ENCODE results near the gene MCTP2.

The MCTP2 gene, protein sequence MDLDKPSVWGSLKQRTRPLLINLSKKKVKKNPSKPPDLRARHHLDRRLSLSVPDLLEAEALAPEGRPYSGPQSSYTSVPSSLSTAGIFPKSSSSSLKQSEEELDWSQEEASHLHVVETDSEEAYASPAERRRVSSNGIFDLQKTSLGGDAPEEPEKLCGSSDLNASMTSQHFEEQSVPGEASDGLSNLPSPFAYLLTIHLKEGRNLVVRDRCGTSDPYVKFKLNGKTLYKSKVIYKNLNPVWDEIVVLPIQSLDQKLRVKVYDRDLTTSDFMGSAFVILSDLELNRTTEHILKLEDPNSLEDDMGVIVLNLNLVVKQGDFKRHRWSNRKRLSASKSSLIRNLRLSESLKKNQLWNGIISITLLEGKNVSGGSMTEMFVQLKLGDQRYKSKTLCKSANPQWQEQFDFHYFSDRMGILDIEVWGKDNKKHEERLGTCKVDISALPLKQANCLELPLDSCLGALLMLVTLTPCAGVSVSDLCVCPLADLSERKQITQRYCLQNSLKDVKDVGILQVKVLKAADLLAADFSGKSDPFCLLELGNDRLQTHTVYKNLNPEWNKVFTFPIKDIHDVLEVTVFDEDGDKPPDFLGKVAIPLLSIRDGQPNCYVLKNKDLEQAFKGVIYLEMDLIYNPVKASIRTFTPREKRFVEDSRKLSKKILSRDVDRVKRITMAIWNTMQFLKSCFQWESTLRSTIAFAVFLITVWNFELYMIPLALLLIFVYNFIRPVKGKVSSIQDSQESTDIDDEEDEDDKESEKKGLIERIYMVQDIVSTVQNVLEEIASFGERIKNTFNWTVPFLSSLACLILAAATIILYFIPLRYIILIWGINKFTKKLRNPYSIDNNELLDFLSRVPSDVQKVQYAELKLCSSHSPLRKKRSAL

DNA sequence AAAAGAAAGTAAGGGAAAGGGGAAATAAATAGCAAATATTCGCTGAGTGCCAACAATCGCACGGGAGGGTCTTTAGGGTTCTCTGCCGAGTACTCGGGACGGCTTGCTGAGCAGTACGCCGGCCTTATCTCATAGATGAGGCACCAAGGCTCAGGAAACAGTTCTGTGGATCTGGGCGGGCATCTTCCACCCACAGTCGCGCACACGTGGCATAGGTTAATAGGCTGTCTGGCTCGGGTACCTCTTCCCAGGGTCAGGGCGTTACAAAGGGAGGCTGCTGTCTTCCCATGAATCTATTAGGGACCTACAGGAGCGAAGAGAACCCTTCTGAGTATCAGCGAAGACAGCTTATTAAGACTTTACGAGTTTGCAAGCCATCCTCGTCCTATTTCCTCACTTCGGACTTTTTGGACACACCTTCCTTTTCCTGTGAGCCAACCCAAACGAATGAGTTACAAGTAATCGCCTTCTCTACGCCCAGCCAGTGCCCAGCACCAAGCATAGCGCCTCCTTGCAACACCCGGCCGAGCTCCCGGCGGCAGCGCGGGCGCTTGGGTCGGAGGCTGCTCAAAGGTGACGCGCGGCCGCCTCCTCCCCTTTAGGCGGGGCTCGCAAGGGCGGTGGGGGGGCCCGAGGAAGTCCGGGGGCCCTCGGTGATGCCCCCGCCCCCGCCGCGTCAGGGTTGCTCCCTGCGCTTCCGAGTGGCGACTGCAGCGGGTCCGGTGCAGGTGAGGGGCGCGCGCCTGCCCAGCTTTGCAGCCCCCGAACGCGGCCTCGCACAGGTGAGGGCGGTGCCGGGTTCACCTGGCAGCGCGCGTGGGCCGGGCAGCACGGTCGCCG lies at the start of gene MCTP2:
TSS of gene MCTP2 (plus strand) at position 679 of the 840 bp plus-strand sequence. CDS start 66,705 bp downstream, outside the sequence.
- peak; percentile 60 to 63 for DNase-seq

DNA sequence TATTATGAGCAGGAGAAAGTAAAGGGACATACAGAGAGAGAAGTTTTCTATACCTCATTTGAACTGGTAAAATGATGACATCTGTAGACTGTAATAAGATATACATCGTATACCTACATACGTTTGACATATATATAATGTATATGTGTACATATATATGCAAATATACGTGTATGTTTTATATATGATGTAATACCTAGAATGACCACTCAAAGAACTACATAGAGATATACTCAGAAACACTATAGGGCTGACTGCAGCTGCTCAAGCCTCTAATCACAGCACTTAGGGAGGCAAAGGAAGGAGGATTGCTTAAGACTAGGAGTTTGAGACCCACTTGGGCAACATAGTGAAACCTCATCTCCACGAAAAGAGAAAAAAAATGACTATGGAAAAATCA lies 48.5 kb upstream of the MCTP2 start:
- DNase-seq, result no peak

DNA sequence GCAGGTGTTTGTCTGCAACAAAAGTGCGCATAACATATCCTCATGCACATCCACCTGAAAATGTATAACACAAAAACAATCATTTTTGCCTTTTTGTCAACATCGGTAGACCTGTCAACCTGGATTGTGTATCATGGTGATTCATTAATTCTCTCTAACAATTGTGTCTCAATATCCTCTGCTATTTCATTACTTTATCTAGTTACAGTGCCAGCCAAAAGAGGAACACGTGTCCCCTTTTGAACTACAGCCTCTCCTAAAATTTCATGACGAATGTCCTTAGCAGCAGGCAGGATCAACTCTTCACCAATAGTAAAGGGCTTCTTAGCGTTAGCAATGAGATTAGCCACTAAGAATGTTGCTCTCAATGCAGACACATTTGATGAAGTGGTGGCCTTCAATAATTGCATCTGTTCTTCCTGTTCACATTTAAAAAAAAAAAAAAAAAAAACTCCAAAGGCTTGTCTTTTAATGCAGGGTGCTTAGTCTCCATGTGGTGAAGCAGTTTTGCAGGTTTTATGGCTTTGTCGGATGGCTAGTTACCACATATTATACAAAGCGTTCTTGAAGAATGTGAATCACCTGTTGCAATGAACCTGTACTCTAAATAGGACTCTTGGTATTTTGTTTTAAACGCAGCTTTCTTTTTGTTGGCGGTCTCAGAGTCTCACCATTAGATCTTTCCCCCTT lies 45.7 kb upstream of the MCTP2 start:
- no peak for DNase-seq

DNA sequence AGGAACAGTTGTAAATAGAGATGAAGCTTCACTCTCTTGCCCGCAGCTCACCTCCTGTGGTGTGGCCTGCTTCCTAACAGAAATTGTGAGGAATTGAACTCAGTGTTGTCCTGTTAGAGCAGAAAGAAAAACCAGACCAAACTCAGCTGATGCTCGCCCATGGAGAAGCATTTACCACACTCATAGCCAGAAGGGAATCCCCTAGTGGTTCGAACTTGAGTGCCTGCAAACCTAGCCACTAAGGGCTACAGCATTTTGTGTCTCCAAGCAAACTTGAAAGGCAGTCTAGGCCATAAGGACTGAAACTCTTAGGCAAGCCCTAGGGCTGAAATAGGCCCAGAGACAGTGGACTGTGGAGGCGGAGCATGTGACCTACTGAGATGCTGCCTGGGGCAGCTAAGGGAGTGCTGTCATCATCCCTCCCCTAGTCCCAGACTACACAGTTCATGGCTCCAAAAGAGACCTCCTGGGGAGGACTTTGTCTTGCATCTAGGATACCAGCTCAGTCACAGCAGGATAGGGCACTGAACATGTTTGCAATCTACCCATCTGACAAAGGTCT lies 44.5 kb upstream of the MCTP2 start:
- no peak for DNase-seq

DNA sequence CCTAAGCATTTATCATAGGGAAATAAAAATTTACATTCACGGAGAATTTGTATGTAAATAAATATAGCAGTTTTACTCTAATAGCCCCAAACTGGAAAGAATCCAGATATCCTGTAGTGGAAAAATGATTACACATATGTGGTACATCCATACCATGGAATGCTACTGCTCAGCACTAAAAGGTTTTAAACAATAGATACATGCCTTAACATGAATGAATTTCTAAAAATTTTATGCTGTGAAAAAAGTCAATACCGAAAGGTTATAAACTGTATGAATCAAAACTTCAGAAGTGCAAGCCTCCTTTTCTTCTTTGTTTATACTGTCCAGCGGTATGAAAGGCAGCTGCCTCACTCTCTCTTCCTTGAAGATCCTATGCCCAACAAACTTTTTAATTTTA lies 37.5 kb upstream of the MCTP2 start:
- no peak for DNase-seq

DNA sequence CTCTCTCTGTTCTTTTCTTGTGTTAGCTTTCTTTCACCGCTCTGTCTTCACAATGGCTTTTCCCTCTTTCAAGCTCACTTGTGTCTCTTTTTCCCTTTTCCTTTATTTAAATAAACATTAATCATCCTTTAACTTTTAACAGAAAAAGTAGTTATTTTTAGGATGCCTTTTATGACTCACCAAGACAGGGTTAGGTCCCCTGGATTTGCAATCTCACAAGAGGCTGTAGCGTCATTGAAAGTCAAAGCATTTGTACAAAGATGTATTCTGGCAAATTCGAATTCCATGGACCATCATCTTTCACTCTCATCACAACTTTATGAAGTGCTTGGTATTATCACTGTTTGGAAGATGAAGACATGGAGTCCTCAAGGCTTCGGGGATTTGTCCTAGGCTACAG lies 34.8 kb upstream of the MCTP2 start:
- no peak for DNase-seq

DNA sequence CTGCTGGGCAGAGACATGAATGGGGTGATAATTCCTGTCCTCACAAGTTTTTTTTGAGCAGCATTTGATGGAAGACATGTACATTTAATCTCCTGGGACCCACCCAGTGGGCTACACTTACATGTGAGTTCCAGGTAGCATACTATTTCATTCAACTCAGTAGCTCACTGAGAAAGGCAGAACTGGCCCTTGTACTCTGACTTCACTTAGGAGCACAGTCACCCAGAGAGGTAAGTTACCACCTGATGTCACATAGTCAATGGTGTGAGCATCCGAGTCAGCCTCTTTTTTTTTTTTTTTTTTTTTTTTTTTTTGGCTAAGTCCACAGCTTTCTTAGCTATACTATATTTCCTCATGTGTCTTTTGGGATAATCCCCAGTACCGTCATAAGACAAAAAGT lies 32.7 kb upstream of the MCTP2 start:
- DNase-seq, result no peak

DNA sequence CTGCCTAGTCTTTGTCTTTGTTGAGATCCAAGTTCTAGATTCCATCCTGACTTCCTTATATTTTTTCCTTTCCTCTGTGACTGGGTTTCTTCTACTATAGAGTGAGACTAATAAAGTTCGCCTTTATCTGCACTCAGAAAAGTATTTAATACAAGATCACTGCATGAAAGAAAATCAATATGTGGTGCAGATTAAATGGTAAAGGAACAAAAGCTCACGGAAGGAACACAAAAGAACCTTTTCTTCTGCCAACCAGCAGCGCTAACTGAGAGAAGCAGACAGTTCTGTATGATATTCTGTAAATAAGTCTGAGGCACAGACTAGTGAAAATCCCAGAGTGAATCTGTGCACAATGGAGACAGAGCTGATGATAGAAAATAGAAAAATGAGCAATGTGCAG lies 31.6 kb upstream of the MCTP2 start:
- no peak for DNase-seq

DNA sequence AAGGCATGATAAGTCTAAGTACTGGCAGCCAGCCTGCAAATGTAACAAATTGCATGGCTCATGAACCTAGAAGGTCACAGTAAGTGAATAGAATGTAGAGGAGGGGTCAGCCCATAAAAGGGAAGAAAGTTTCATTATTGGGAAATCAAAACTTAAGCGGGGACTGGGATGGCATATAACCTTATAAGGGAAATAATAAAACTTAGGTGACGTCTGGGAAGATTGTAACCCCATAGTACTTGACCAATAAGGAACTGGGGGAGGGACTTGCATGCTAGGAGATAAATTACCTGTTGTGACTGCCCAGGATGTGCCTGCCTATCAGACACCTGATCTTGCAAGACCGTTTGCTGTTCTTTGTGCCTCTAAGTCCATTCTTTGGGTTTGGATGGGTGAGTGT lies 28.1 kb upstream of the MCTP2 start:
- DNase-seq, result no peak

DNA sequence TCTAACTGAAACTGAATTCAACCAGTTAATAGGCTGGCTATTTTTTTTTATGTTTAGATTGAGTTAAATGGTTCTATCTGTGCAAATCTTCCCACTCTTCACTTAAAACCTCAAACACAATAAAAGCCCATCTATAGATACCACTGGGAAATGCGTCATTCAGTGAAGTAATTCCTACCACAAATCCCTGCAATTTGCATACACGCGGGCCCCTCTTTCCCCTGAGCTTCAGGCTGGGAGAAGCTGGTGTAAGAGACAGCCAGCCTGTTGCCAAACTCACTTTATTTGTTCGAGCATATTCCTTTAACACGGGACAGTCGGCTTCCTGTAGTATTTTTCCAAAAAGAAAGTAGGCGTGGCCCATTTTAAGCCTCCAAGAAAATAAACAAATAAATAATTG lies 26.0 kb upstream of the MCTP2 start:
- peak; percentile 0 to 32 for DNase-seq

DNA sequence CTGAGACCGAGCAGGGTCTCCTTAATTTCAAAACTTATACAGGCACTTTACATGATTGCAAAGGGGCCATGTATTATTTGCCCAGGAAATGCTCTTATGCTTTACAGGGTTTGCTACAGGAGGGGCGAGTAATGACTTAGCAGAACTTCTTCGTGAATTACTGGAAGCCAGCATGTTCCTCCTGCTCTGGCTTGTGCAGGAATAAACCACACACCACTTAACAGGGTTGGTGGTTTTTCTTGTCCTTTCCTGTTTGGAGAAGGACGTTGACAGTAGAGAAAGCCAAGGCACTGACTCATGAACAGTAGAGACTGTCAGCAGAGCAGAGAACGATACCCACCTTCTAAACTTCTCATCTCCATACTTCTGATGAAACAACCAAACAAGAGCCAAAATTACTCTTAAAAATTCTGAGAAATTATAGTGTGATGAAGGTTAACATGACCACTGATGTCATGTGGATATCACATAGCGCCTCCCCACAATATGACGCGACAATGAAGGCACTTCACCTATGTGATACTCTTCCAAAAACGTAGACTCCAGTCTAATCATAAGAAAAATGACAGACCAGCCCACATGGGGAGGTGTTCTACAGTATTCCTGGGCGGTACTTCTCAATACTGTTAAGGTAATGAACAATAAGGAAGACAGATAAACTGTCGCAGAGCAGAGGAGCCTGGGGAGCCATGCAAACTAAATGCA lies 24.7 kb upstream of the MCTP2 start:
- DNase-seq, result no peak

DNA sequence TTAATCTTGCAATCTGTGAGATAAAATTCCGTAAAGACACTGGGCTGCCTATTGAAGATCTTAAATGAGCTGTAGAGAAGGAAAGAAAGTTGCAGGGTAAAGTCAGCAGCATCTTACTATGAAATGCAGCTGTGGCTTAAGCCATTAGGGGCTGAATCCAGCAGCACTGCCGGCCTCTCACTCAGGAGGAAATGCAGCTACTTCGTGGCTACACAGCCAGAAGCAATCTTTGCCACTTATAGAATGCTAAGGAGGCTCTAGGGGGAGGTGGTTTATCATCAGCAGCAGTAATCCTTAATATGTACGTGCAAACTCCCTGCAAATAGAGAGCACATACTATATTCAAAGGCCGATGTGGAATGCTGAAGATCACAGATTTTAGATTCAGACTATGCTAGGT lies 19.1 kb upstream of the MCTP2 start:
- no peak for DNase-seq

DNA sequence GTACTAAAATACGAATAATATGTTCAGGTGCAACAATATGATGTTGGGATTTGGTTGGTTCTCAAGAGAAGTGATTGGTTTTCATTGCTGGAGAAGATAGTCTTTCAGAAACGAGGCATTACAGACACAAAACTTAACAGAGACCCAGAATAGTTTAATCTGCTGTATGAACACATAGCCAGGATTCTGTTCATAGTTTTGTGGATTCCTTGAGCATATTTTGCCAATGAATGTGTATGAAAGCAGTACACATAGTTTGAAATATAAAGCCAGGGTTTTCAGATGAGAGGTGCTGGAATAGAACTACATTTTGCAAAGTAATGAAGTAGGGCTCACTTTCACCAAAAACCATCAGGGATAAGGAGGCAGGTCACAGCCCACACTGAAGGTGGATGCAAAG lies 5.7 kb upstream of the MCTP2 start:
- no peak for DNase-seq

DNA sequence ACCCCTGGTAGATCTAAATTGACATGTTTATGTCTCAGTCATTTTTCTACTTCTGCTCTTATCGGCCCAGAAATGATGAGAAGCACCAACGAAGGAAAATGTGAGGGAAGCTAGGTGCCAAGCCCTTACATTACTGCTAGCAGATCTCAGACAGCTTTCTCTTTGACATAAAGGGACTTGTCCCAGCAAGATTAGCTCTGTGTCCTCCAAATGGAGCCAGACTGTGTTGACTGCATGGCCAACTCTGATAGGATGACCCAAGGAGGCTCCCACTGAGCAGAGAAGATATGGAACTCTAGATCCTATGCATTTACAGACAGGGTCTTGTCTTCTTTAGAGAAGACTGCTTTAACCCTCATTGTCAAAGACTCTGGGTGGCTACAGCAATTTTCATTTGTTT lies 2.8 kb upstream of the MCTP2 start:
- no peak for DNase-seq

DNA sequence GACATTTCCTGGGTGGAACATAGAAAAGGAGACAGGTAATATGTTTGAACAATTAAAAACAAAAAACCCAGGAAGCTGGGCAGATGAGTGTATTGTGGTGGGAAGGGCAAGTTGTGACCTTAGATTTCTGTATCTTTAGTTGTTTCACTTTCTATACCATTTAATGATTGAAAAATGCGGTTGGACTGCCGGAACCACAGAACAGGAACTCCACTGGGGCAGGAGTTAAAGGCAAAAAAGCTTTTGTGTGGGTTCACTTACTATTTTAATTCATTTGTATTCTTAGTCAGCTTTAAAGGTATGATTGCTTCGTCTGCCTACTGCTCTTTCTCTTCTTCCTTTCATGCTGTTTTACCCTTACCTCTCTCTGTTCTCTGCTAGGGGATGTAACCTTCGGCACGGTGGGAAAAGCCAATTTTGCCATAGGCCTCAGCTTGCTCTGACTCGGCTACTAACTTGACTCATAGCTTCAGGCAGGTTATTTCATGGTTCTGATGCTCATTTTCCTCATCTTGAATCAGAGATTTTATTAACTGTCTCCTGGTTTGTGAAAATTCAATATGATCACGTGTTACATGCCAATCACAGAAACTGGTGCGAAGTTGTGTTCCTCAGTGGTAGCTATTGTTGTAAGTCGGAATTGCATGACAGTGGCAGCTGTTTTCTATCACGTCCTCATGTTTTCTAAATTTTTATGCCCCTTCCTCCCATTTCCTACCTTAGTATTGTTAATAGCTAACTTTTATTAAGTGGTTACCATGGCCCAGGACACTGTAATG lies 1.6 kb upstream of the MCTP2 start:
- no peak for DNase-seq

DNA sequence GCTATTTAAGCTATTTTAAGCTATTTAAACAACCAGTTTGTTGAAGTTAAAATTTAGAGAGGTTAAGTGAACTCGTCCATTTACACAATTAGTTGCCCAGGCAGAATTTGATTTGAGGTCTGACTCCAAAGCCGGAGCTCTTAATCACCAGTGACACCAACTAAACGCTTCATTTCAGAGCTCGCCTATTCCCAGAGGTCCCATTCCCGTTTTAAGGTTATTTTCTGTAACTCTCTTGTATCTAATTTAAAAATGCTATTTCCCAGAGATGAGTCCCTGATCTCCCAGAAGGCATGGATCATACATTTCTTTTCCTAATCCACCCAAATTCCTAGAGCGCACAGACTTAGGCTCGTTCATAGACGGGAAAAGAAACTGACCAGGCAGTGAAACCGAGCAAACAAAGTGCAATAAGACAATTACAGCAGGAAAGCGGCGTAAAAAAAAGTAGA lies 904 bp upstream of the MCTP2 start:
- DNase-seq, result no peak

DNA sequence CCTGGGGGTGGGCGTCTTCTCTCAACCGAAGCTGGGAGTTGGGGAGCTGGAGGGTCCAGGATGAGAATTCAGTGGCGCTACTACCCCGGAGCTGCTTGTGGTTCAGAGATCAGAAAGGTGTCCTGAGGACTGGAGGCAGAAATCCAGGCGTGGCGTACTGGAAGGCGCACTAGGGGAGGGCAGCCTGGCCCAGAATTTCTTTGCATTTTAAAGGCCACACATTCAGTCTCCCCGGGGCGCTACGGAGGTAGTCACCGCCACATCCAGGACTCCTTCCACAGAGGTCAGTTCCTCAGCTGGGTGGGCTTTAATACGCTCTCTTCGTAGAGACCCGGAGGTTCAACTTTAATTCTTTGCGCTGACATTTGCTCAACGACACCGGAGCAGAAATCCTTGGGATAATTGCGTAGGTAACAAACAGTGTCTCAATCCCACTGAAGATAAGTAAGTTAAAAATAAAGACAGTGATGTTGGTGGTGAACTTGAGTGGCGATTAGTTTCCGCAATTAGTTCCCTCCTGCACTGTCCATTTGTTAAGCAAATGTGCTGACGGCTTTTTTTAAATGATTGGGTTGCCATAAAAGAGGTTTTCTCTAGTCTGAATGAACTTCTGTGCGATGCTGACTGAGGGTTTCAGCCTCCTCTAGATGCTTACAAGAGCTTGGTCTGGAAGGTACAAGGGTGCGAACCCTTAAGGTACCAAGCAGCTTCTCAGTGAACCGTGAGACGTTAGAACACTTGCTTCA lies 535 bp downstream of the MCTP2 start:
- no peak for DNase-seq

DNA sequence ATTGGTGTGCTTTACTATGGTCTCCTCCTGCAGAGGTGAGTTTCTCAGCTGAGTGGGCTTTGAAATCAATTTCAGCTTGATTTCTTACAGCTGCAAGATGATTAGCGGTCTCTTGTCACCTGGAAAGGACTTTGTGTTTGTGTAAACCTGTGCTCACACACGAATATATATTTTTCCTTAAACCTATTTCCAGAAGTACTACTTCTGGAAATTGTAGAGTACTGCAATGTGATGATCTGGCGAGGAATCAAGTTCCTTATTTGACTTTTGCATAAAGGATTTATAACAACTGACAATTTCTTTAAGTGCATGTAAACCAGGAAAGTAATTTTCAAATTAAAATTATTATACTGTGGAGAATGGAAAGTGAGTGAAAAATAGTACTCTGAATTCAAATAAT lies 2.1 kb downstream of the MCTP2 start:
- DNase-seq, result no peak

DNA sequence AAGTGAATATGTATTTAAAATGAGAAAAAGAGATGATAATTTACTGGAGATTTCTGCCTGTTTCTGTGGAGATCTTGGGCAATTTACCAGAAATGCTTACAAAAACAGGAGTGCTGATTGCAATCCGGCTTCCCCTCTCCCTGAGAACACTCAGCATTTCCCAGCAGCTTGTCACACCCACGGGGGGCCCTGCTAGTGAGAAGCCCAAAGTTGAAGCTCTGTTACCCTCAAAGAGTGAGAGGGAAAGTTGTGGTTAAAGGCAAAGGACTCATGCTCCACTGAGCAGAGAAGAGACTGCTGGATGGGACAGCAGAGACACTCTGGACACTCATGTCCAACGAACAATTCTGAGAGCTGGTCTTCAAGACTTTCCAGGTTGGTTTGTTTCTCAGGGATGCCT lies 2.9 kb downstream of the MCTP2 start:
- no peak for DNase-seq

DNA sequence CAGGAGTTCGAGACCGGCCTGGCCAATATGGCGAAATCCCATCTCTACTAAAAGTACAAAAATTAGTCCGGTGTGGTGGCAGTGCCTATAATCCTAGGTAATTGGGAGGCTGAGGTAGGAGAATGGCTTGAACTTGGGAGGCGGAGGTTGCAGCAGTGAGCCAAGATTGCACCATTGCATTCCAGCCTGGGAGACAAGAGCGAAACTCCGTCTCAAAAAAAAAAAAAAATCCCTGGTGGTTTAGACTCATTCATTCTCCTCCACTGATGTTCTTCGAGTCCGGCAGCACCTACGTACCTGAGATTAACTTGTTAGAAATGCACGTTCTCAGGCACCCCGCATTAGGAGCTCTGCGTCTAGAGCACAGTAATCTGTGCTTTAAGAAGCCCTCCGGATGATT lies 3.7 kb downstream of the MCTP2 start:
- DNase-seq, result no peak
